ENCODE measurements around the gene FOXA3. TPM values are rescaled to one million over a fixed set of nuclear protein-coding genes. Genes with fewer than 3 reads are reported as not detected.

The FOXA3 gene
- total RNA-seq, 1 experiment from 2014 or later = 2.6 TPM

GRCh38 chr19:45919678-45920077 lies 55.6 kb downstream of the FOXA3 start:
- no peak for DNase-seq (ENCODE audit: low read depth)

- no peak for DNase-seq (ENCODE audit: low read depth)
Observed at GRCh38 chr19:45920458-45920857, 56.3 kb downstream of the FOXA3 start.

- DNase-seq (ENCODE audit: low read depth) = no peak
Observed at GRCh38 chr19:45922281-45922680, 58.2 kb downstream of the FOXA3 start.

Other genes starting within 250 kb of the FOXA3 start
- 13.0 and 14.2 TPM in 2 replicates for gene EML2, start 224.9 kb upstream of the FOXA3 start, total RNA-seq (2014; rRNA removed; shearing (Covaris generic))
- gene GIPR, start 196.1 kb upstream of the FOXA3 start, total RNA-seq (2014; rRNA removed; shearing (Covaris generic)) = not detected in 2 replicates
- 580 and 625 TPM in 2 replicates for gene SNRPD2, start 172.4 kb upstream of the FOXA3 start, total RNA-seq (2014; rRNA removed; shearing (Covaris generic))
- gene QPCTL, start 171.7 kb upstream of the FOXA3 start, total RNA-seq (2014; rRNA removed; shearing (Covaris generic)) = 13.0 and 22.3 TPM in 2 replicates
- gene FBXO46, start 133.4 kb upstream of the FOXA3 start, total RNA-seq (2014; rRNA removed; shearing (Covaris generic)) = 7.9 and 15.0 TPM in 2 replicates
- not detected in 2 replicates for gene MEIOSIN, start 130.9 kb upstream of the FOXA3 start, total RNA-seq (2014; rRNA removed; shearing (Covaris generic))
- 5.1 and 9.5 TPM in 2 replicates for gene SIX5, start 95.1 kb upstream of the FOXA3 start, total RNA-seq (2014; rRNA removed; shearing (Covaris generic))
- gene DMPK, start 81.8 kb upstream of the FOXA3 start, total RNA-seq (2014; rRNA removed; shearing (Covaris generic)) = 8.4 and 8.7 TPM in 2 replicates
- 16.7 and 22.1 TPM in 2 replicates for gene DMWD, start 71.5 kb upstream of the FOXA3 start, total RNA-seq (2014; rRNA removed; shearing (Covaris generic))
- gene RSPH6A, start 49.0 kb upstream of the FOXA3 start, total RNA-seq (2014; rRNA removed; shearing (Covaris generic)) = 0.06 TPM in 1 of 2 replicates, not detected in the other
- 33.0 and 55.8 TPM in 2 replicates for gene SYMPK, start 1.2 kb upstream of the FOXA3 start, total RNA-seq (2014; rRNA removed; shearing (Covaris generic))
- 52.9 and 60.1 TPM in 2 replicates for gene IRF2BP1, start 21.8 kb downstream of the FOXA3 start, total RNA-seq (2014; rRNA removed; shearing (Covaris generic))
- 0.09 and 2.5 TPM in 2 replicates for gene MYPOP, start 38.3 kb downstream of the FOXA3 start, total RNA-seq (2014; rRNA removed; shearing (Covaris generic))
- gene NANOS2, start 50.5 kb downstream of the FOXA3 start, total RNA-seq (2014; rRNA removed; shearing (Covaris generic)) = not detected in 2 replicates
- not detected in 2 replicates for gene NOVA2, start 109.5 kb downstream of the FOXA3 start, total RNA-seq (2014; rRNA removed; shearing (Covaris generic))
- gene CCDC61, start 131.1 kb downstream of the FOXA3 start, total RNA-seq (2014; rRNA removed; shearing (Covaris generic)) = 5.5 and 7.7 TPM in 2 replicates
- gene PGLYRP1, start 158.7 kb downstream of the FOXA3 start, total RNA-seq (2014; rRNA removed; shearing (Covaris generic)) = not detected in 2 replicates
- gene IGFL4, start 176.7 kb downstream of the FOXA3 start, total RNA-seq (2014; rRNA removed; shearing (Covaris generic)) = not detected in 2 replicates